NCI-H2081 (cell line): Measurements from ENCODE around the gene PRDM7.
"Not testable (repeated sequence)": the region's sequence is repeated elsewhere in the genome, so short reads cannot be mapped to it uniquely, and the experiment has no call there.

Experiments
- DNase-seq, 2 experiments: peaks; one replicate each; lab custom pipeline; 2025; lab: John Stamatoyannopoulos, UW

Gene PRDM7

DNA sequence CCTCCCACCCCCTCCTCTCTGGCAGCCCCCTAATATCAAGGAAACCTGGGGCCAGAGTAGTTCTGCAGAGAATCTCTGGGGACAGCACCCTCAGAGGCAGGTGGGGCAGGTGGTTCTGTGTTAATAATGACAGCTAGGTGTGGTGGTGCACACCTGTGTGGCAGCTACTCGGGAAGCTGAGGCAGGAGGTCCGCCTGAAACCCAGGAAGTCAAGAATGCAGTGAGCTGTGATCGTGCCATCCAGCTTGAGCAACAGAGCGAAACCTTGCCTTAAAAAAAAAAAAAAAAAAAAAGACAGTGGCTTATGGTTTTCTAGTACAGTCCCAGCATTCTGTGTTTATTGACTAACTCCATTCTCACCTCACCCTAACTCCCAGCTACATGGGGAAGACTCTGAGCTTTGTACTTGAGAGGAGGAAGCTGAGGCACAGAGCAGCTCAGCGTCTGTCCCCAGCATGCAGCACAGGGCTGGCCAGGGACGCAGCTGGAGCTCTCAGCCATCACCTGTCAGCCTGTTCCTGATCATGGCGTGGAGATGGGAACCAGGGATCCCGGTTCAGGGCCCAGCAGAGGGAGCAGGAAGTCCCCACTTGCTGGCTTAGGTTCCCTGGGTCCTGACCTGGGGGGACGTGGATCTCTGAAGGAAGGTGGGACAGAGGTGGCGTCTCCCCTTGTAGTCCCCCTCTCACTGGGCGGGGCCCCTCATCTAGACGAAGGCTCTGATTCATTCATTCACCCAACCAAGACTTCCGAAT is 64.0 kb downstream of the PRDM7 start:
- DNase-seq: no peak

DNA sequence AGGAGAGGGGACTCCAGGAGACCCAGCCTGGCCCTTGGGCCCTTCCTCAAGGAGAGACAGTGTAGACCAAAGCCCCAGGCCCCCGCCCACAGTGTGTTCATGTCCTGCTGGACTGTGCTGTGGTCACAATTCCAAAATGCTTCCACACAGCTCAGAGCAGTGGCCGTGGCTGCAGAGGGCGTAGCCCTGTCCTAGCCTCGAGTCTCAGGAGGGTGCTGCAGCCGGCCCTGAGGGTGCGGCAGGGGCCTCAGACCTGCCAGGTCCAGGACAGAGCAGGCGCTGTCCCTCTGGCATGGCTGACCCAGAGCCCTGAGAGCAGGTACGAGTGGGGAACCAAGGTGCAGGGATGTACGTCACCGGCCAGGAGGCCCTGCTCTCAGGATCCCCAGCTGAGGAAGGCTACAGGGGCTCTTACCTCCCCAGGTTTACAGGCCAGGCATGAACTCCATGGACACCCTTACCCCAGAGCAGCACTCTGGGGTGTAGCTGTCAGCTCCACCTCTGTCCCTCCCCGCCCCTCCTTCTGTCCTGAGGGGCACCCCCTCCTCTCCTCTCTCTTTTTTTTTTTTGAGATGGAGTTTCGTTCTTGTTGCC is 65.1 kb downstream of the PRDM7 start:
- no peak for DNase-seq

DNA sequence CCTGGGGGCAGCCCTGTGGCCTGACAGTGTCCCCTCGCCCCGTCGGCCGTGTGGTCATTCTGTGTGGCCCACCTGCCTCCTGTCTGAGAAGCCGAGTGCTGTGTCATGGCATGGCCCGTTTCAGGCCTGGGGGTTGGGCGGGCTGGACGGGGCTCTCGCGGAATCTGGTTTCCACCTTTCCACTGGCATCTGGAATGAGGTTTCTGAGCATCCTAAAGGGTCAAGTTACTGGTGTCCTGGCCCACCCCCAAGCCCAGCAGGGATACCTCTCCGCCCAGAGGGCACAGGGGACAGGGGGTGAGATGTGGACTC is 65.7 kb downstream of the PRDM7 start:
- no peak for DNase-seq

DNA sequence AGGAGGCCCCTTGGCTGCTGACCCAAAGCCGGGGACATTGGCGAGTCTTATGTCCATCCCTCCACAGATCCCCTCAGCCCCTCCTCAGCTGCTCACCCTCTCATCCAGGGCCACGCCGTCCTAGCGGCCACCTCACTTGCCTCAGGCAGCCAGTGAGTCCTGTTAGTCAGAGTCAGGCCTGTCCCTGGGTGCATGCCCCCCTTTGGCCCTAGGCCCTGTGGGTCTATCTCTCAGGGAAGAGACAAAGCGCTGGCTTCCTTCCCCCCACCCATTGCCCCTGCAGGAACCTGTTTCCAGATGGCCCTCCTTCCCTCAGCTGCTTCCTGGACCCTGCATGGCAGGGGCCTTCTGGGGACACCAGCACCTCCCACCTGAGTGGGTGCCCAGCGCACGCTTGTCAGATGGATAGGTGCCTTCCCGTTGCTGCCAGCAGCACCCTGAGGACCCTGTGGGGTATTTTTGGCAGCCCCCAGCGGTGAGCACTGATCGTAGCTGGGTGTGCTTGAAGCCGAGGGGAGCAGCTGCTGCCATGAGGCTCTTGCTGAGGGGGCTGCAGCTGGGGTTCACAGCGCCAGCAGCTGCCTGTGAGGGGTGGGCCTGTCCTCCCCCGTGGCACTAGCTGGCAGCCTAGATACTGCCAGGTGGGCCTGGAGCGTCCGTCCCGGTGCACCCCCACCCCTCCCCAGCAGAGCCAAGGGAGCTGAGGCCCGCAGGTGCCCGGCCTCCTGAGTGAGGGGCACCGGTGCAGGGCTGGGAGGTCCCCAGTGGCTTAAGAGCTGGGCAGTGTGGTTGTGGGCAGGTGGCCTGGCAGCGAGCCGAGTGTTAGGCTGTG is 66.2 kb downstream of the PRDM7 start:
- no peak for DNase-seq

- DNase-seq: no peak
These were observed 67.8 kb downstream of the PRDM7 start for GRCh38 chr16:90009172-90009899.

DNA sequence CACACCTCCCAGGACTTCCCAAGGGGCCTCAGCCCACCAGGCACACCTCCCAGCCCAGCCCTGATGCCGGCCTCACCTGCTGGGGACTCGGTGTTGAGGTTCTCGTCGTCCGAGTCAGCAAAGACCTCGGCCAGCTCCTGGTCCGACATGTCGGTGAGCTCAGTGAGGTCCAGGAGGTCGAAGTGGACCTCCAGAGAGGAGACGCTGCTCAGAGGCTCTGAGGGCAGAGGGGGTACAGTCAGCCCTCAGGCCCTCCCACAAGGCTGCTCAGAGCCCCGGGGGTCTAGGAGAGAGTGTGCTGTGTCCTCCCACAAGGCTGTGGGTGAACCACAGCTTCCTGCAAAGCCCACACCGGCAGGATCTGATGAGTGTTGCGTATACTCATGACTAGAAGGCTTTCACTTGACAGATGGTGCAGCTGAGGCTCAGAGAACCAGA is 68.4 kb downstream of the PRDM7 start:
- DNase-seq: no peak

- not testable (repeated sequence) for DNase-seq
These were observed 69.4 kb downstream of the PRDM7 start for GRCh38 chr16:90007635-90008234.

DNA sequence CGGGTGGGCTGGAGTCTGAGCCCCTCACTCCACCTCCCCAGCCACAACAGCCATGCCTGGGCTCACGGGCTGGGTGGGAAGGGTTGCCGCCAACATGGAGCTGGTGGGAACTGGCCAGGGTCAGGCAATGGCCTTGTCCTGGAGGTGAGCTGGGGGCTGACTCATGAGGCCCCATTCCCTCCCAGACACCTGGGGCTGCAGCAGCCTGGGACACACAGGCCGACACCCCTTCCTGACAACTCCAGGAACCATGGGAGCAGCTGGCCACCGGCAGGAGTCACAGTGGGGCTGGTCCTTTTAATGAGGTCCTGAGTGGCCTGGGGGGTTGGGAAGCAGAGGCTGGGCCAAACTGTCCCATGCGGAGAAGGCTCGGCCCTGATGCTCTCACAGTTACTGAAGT is 70.1 kb downstream of the PRDM7 start:
- no peak for DNase-seq
